Adrenal gland (tissue), 5 donors: ENCODE results near the gene IFRD2.

Experiments
- POLR2A ChIP-seq, 2 donors: fragments of 450-650 bp; IDR thresholded peaks; one replicate each; pipeline ENCODE4 v1.6.1; 2017; ENCODE audit warnings: antibody characterized with exemption in 2 of 2, mild to moderate bottlenecking in 2 of 2, moderate library complexity in 1 of 2
- TF ChIP-seq, protein P1 (sequence below), 6 experiments: fragments of 450-650 bp in 4 of 6; fragments of 200-600 bp in 2 of 6; sonication (generic) in 1 of 6; IDR thresholded peaks; 1 replicate in 5 of 6; 2 replicates in 1 of 6; pipeline versions ENCODE4 v1.5.1 to v1.8.0; 2016 to 2021; ENCODE audit warnings: antibody characterized with exemption in 6 of 6, mild to moderate bottlenecking in 2 of 6, moderate library complexity in 1 of 6
- donor health status: DM: no; HTN: no; CAD: no.

GRCh38 chr3:50270422-50271224, 21.6 kb downstream of the IFRD2 start:
- no peak for TF ChIP-seq POLR2A (IDR thresholded peaks at IDR 0.05)
- TF ChIP-seq, protein P1, sequence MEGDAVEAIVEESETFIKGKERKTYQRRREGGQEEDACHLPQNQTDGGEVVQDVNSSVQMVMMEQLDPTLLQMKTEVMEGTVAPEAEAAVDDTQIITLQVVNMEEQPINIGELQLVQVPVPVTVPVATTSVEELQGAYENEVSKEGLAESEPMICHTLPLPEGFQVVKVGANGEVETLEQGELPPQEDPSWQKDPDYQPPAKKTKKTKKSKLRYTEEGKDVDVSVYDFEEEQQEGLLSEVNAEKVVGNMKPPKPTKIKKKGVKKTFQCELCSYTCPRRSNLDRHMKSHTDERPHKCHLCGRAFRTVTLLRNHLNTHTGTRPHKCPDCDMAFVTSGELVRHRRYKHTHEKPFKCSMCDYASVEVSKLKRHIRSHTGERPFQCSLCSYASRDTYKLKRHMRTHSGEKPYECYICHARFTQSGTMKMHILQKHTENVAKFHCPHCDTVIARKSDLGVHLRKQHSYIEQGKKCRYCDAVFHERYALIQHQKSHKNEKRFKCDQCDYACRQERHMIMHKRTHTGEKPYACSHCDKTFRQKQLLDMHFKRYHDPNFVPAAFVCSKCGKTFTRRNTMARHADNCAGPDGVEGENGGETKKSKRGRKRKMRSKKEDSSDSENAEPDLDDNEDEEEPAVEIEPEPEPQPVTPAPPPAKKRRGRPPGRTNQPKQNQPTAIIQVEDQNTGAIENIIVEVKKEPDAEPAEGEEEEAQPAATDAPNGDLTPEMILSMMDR (IDR thresholded peaks at IDR 0.05), result no peak
